ENCODE measurements around the gene TAF1A. TPM values are rescaled to one million over a fixed set of nuclear protein-coding genes. Genes with fewer than 3 reads are reported as not detected.

TAF1A gene
- total RNA-seq, 2 donors from 2014 or later = 2.0 to 2.8 TPM

- H3K27ac ChIP-seq = peak overlapping the region in 1 of 2 donors; percentile 40
- no peak for DNase-seq (ENCODE audit: low spot score)
- H3K9me3 ChIP-seq = no peaks in the 10 kb centered on the region
- ATAC-seq (ENCODE audit: insufficient number of reproducible peaks, low FRiP score, low read depth) = no peak
- no peaks in the 10 kb centered on the region for H3K27me3 ChIP-seq (replicated peaks; ENCODE audit: insufficient read depth)
- TF ChIP-seq CTCF (IDR thresholded peaks at IDR 0.05) = no peak
- peaks cover 20% of the 10 kb centered on the region for H3K36me3 ChIP-seq
- no peak overlapping the region for H3K4me3 ChIP-seq
- peaks cover 4 to 17% of the 10 kb centered on the region in 2 donors for H3K4me1 ChIP-seq (ENCODE audit: control insufficient read depth in 1 of 2, low read depth in 2 of 2)
Observed at GRCh38 chr1:222629921-222630535, 40.3 kb upstream of the TAF1A start.

- DNase-seq (ENCODE audit: low spot score) = peak; percentile 14
- H3K36me3 ChIP-seq = peaks cover 3% of the 10 kb centered on the region
- no peaks in the 10 kb centered on the region for H3K9me3 ChIP-seq
- no peaks in the 10 kb centered on the region for H3K27me3 ChIP-seq (replicated peaks; ENCODE audit: insufficient read depth)
- no peak for TF ChIP-seq CTCF (IDR thresholded peaks at IDR 0.05)
- ATAC-seq (ENCODE audit: insufficient number of reproducible peaks, low FRiP score, low read depth) = peak; percentile 83
- no peak overlapping the region for H3K4me3 ChIP-seq
- H3K27ac ChIP-seq = peak overlapping the region; percentile 69 to 72
- H3K4me1 ChIP-seq (ENCODE audit: control insufficient read depth in 1 of 2, low read depth in 2 of 2) = peaks cover 4 to 17% of the 10 kb centered on the region in 2 donors
Observed at GRCh38 chr1:222627232-222627631, 37.5 kb upstream of the TAF1A start.

- Histone ChIP-seq H3K36me3 (peaks cover 3% of the 10 kb centered on the region), H3K27ac (no peak overlapping the region), H3K4me3 (no peak overlapping the region), H3K27me3 (replicated peaks; ENCODE audit: insufficient read depth) (no peaks in the 10 kb centered on the region), H3K9me3 (no peaks in the 10 kb centered on the region), H3K4me1 (ENCODE audit: control insufficient read depth in 1 of 2, low read depth in 2 of 2) (peaks cover 0 to 21% of the 10 kb centered on the region in 2 donors)
- DNase-seq (ENCODE audit: low spot score) (no peak), ATAC-seq (ENCODE audit: insufficient number of reproducible peaks, low FRiP score, low read depth) (no peak)
- no peak for TF ChIP-seq CTCF (IDR thresholded peaks at IDR 0.05)
Observed at GRCh38 chr1:222624214-222624613, 34.5 kb upstream of the TAF1A start.

- no peak for TF ChIP-seq CTCF (IDR thresholded peaks at IDR 0.05)
Observed at GRCh38 chr1:222623458-222623857, 33.7 kb upstream of the TAF1A start.

GRCh38 chr1:222622765-222623164, 33.0 kb upstream of the TAF1A start:
- DNase-seq (ENCODE audit: low spot score) (no peak), ATAC-seq (ENCODE audit: insufficient number of reproducible peaks, low FRiP score, low read depth) (no peak)
- TF ChIP-seq CTCF (IDR thresholded peaks at IDR 0.05) = no peak
- no peak overlapping the region for H3K4me3 ChIP-seq
- H3K36me3 ChIP-seq = peaks cover 3% of the 10 kb centered on the region
- no peak overlapping the region for H3K27ac ChIP-seq
- H3K27me3 ChIP-seq (replicated peaks; ENCODE audit: insufficient read depth) = no peaks in the 10 kb centered on the region
- H3K9me3 ChIP-seq = no peaks in the 10 kb centered on the region
- H3K4me1 ChIP-seq (ENCODE audit: control insufficient read depth in 1 of 2, low read depth in 2 of 2) = peaks cover 0 to 26% of the 10 kb centered on the region in 2 donors

More at GRCh38 chr1:222623458-222623857, 33.7 kb upstream of the TAF1A start:
- no peaks in the 10 kb centered on the region for H3K27me3 ChIP-seq (replicated peaks; ENCODE audit: insufficient read depth)
- DNase-seq (ENCODE audit: low spot score) = no peak
- no peak overlapping the region for H3K27ac ChIP-seq
- H3K9me3 ChIP-seq = no peaks in the 10 kb centered on the region
- peaks cover 3% of the 10 kb centered on the region for H3K36me3 ChIP-seq
- no peak for ATAC-seq (ENCODE audit: insufficient number of reproducible peaks, low FRiP score, low read depth)
- H3K4me1 ChIP-seq (ENCODE audit: control insufficient read depth in 1 of 2, low read depth in 2 of 2) = peaks cover 0 to 26% of the 10 kb centered on the region in 2 donors
- H3K4me3 ChIP-seq = no peak overlapping the region
